Activated B cell treated with CpG ODN at 0.5 μM for 24 hours (primary cell): ENCODE measurements around the gene GDF2. TPM values are rescaled to one million over a fixed set of nuclear protein-coding genes. Genes with fewer than 3 reads are reported as not detected.

Source experiments
- ATAC-seq: fragments of 200-7000 bp; cut with Tn5 transposase; one replicate; pipeline ENCODE4 v1.10.0; 2021; ENCODE audit warnings: low read depth, mild to moderate bottlenecking, moderate library complexity
- CTCF ChIA-PET: fragments of 350-600 bp; sonication (Branson Sonifier 250); formaldehyde crosslinking; loops from one replicate; lab custom pipeline; 2021; ENCODE audit warnings: antibody characterized with exemption; lab: Charles Lee
- POLR2A ChIA-PET: fragments of 350-600 bp; sonication (Branson Sonifier 250); formaldehyde crosslinking; loops from one replicate; lab custom pipeline; 2021; ENCODE audit warnings: antibody characterized with exemption; lab: Charles Lee
- DNase-seq: peaks from one replicate; pipeline ENCODE4 v3.0.0; 2022
- H3K27ac Mint-ChIP-seq: one replicate; pipeline ENCODE4 v1.8.0; 2020; ENCODE audit warnings: mixed read lengths
- H3K27me3 Mint-ChIP-seq: one replicate; pipeline ENCODE4 v1.8.0; 2021; ENCODE audit warnings: mixed read lengths
- H3K36me3 Mint-ChIP-seq: one replicate; pipeline ENCODE4 v1.8.0; 2021; ENCODE audit warnings: low read depth, mixed read lengths
- H3K4me1 Mint-ChIP-seq: one replicate; pipeline ENCODE4 v1.8.0; 2021; ENCODE audit warnings: mixed read lengths
- H3K4me3 Mint-ChIP-seq: one replicate; pipeline ENCODE4 v1.8.0; 2020; ENCODE audit warnings: mild to moderate bottlenecking, mixed read lengths
- H3K9me3 Mint-ChIP-seq: one replicate; pipeline ENCODE4 v1.8.0; 2020; ENCODE audit warnings: mixed read lengths
- CTCF ChIP-seq: fragments of 200-600 bp; IDR thresholded peaks from one replicate; pipeline ENCODE4 v1.8.0; 2022; ENCODE audit warnings: antibody characterized with exemption, mild to moderate bottlenecking
- intact Hi-C: fragments of 100-400 bp; cut with micrococcal nuclease; formaldehyde crosslinking; loops from one replicate; pipeline ENCODE4 v1.15.1; 2024
- total RNA-seq: library from RNA; stranded (reverse); gene quantifications from 2 replicates; pipeline ENCODE4 v1.2.3, GENCODE V29; 2022

GDF2 gene
- total RNA-seq, 1 donor from 2014 or later: not detected

DNA sequence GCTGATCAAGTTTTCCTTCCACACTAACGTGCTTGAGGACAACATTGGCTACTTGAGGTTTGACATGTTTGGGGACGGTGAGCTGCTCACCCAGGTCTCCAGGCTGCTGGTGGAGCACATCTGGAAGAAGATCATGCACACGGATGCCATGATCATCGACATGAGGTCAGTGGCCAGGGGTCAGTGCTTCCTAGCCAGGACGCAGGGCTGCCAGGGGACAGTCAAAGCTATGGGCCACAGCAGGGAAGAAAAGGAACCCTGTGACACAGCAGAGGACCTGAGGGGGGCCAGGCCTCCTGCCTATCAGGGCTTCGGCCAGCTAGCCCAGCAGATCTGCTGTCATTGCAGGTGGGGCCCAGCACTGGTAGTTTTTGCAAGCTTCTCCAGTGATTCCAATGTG lies 31.1 kb downstream of the GDF2 start:
- DNase-seq (no peak), ATAC-seq (no peak)
- Mint-ChIP-seq H3K36me3 (no peaks in the 10 kb centered on the region), H3K4me3 (no peak overlapping the region), H3K9me3 (no peaks in the 10 kb centered on the region), H3K27me3 (no peaks in the 10 kb centered on the region), H3K4me1 (no peaks in the 10 kb centered on the region), H3K27ac (no peak overlapping the region)
- TF ChIP-seq CTCF: no peak
- POLR2A ChIA-PET: no interaction called here
- CTCF ChIA-PET: interaction anchor here (1.1 to 1.8 kb wide), 2 partner anchors 13 to 15 kb away, joined by 3 to 6 read pairs; no protein-coding TSS in a partner anchor
- intact Hi-C loops: no loop called here

DNA sequence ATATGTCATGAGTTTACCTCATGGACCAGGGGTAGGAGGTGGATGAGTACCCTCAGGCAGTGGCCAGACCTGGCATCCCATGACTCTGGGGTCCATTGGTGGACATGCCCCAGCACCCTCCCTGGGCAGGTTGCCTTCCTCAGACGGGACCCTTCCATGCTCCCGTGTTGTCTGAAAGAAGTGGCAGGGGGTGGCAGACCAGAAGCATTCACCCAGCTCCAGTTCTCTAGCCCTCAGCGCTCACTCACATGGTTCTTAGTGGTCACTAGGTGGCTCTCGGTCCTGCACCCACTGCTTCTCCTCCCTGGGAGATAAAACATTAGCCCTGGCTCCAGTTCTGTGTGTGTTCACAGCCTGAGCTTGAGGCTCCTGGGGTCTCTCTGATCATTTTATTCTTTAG lies 31.9 kb downstream of the GDF2 start:
- no peak overlapping the region for H3K27ac Mint-ChIP-seq
- ATAC-seq (no peak), DNase-seq (no peak)
- CTCF ChIA-PET: no interaction called here
- TF ChIP-seq CTCF: no peak
- no peaks in the 10 kb centered on the region for H3K9me3 Mint-ChIP-seq
- H3K4me1 Mint-ChIP-seq: no peaks in the 10 kb centered on the region
- no peaks in the 10 kb centered on the region for H3K27me3 Mint-ChIP-seq
- H3K36me3 Mint-ChIP-seq: no peaks in the 10 kb centered on the region
- no peak overlapping the region for H3K4me3 Mint-ChIP-seq
- intact Hi-C loops: no loop called here
- POLR2A ChIA-PET: no interaction called here

GRCh38 chr10:47354900-47355299 lies 32.6 kb downstream of the GDF2 start:
- Mint-ChIP-seq H3K36me3 (no peaks in the 10 kb centered on the region), H3K4me3 (no peak overlapping the region), H3K27me3 (no peaks in the 10 kb centered on the region), H3K4me1 (no peaks in the 10 kb centered on the region), H3K9me3 (no peaks in the 10 kb centered on the region), H3K27ac (no peak overlapping the region)
- TF ChIP-seq CTCF: no peak
- CTCF ChIA-PET: no interaction called here
- intact Hi-C loops: no loop called here
- DNase-seq: no peak
- no peak for ATAC-seq
- POLR2A ChIA-PET: no interaction called here

DNA sequence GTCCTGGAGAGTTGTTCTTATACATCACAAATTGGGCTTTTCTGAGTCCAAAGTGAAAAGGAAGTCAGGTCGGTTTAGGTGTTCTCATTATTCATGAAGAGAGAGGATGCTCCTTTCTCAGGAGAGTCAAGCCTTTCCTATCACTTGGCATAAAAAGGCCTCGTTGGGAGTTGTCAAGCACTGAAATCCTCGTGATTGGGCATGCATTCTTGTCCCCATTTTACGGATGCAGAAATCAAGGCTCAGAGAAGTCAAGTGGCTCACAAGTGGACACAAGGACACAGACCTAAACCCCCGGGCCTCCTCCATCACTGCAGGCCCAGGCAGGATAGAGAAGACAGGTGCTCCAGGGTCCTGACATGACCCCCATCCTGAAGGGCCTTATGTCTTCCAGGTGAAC lies 34.5 kb downstream of the GDF2 start:
- intact Hi-C loops: no loop called here

DNA sequence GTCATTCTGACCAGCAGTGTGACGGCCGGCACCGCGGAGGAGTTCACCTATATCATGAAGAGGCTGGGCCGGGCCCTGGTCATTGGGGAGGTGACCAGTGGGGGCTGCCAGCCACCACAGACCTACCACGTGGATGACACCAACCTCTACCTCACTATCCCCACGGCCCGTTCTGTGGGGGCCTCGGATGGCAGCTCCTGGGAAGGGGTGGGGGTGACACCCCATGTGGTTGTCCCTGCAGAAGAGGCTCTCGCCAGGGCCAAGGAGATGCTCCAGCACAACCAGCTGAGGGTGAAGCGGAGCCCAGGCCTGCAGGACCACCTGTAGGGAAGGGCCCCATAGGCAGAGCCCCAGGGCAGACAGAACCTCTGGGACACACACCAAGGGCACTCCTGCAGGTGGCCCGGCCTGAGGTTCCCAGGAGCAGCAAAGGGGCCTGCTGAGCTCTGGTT lies 34.9 kb downstream of the GDF2 start:
- Mint-ChIP-seq H3K36me3 (no peaks in the 10 kb centered on the region), H3K4me3 (no peak overlapping the region), H3K4me1 (no peaks in the 10 kb centered on the region), H3K27ac (no peak overlapping the region), H3K9me3 (no peaks in the 10 kb centered on the region), H3K27me3 (no peaks in the 10 kb centered on the region)
- ATAC-seq: no peak
- intact Hi-C loops: no loop called here
- POLR2A ChIA-PET: no interaction called here
- DNase-seq: no peak
- TF ChIP-seq CTCF: no peak
- CTCF ChIA-PET: no interaction called here

More for the DNA sequence above, 34.5 kb downstream of the GDF2 start:
- CTCF ChIA-PET: no interaction called here
- no peak for TF ChIP-seq CTCF
- Mint-ChIP-seq H3K27me3 (no peaks in the 10 kb centered on the region), H3K36me3 (no peaks in the 10 kb centered on the region), H3K9me3 (no peaks in the 10 kb centered on the region), H3K27ac (no peak overlapping the region), H3K4me3 (no peak overlapping the region), H3K4me1 (no peaks in the 10 kb centered on the region)
- DNase-seq: no peak
- POLR2A ChIA-PET: no interaction called here
- ATAC-seq: no peak
